CD4-positive, CD25-positive, alpha-beta regulatory T cell (primary cell): Measurements from ENCODE around the gene PAK1. TPM values are rescaled to one million over a fixed set of nuclear protein-coding genes. Genes with fewer than 3 reads are reported as not detected.

Experiments
- ATAC-seq, 2 donors: fragments of 150-1000 bp; cut with Tn5 transposase; one replicate each; pipeline ENCODE4 v1.10.0; 2021; ENCODE audit warnings: low read depth in 2 of 2, moderate number of reproducible peaks in 2 of 2, moderate library complexity in 1 of 2
- DNase-seq, 3 donors: peaks; one replicate each; pipeline versions ENCODE4 v3.0.0 to v3.0.0-alpha.2; 2012 to 2022; ENCODE audit warnings: mixed read lengths in 1 of 3
- H3K27ac ChIP-seq: one replicate; pipeline ENCODE4 v1.7.0; 2013; ENCODE audit warnings: mild to moderate bottlenecking, low read length; ENCODE audit not compliant: insufficient read depth, poor library complexity, severe bottlenecking
- H3K27me3 ChIP-seq: one replicate; pipeline ENCODE4 v1.7.0; 2013; ENCODE audit warnings: low read length; ENCODE audit not compliant: control insufficient read depth, insufficient read depth
- H3K36me3 ChIP-seq: one replicate; pipeline ENCODE4 v1.7.0; 2013; ENCODE audit warnings: mild to moderate bottlenecking, low read length, moderate library complexity; ENCODE audit not compliant: control insufficient read depth, insufficient read depth
- H3K4me1 ChIP-seq: 2 replicates; pipeline ENCODE4 v1.7.0; 2013; ENCODE audit warnings: mild to moderate bottlenecking, low read length; ENCODE audit not compliant: insufficient read depth, control insufficient read depth, poor library complexity, severe bottlenecking
- H3K4me3 ChIP-seq: one replicate; pipeline ENCODE4 v1.7.0; 2013; ENCODE audit warnings: low read depth, mild to moderate bottlenecking, low read length, moderate library complexity
- H3K9me3 ChIP-seq, 2 experiments: 1 replicate in 1 of 2; 2 replicates in 1 of 2; pipeline ENCODE4 v1.7.0; 2013; ENCODE audit warnings: low read length in 2 of 2, mild to moderate bottlenecking in 1 of 2, moderate library complexity in 1 of 2; ENCODE audit not compliant: control insufficient read depth in 2 of 2
- H3K27ac Mint-ChIP-seq, 3 donors: one replicate each; pipeline ENCODE4 v1.8.0; 2020 to 2022; ENCODE audit warnings: mild to moderate bottlenecking in 3 of 3, mixed read lengths in 3 of 3, moderate library complexity in 2 of 3
- H3K27me3 Mint-ChIP-seq: one replicate; pipeline ENCODE4 v1.8.0; 2022; ENCODE audit warnings: mild to moderate bottlenecking, mixed read lengths
- H3K36me3 Mint-ChIP-seq: one replicate; pipeline ENCODE4 v1.8.0; 2020; ENCODE audit warnings: mixed read lengths
- H3K4me1 Mint-ChIP-seq, 4 donors: one replicate each; pipeline ENCODE4 v1.8.0; 2020 to 2022; ENCODE audit warnings: mixed read lengths in 4 of 4, mild to moderate bottlenecking in 1 of 4
- H3K4me3 Mint-ChIP-seq, 4 donors: one replicate each; pipeline ENCODE4 v1.8.0; 2020 to 2022; ENCODE audit warnings: mild to moderate bottlenecking in 4 of 4, mixed read lengths in 4 of 4, moderate library complexity in 3 of 4
- H3K9me3 Mint-ChIP-seq, 7 donors: one replicate each; pipeline ENCODE4 v1.8.0; 2020 to 2022; ENCODE audit warnings: mixed read lengths in 7 of 7, mild to moderate bottlenecking in 3 of 7, moderate library complexity in 2 of 7
- polyA plus RNA-seq, 4 donors: library from polyadenylated mRNA; unstranded; fragments of 300-500 nt; fragmentation: Illumina TruSeq; gene quantifications; one replicate each; pipeline ENCODE4 v1.2.3, GENCODE V29; 2021
- total RNA-seq: library from RNA; stranded (reverse); gene quantifications from one replicate; pipeline ENCODE4 v1.2.3, GENCODE V29; 2022

PAK1 gene
- total and polyA plus RNA-seq, 5 donors from 2014 or later, result 8.0 to 15.3 (median 13.8) TPM

DNA sequence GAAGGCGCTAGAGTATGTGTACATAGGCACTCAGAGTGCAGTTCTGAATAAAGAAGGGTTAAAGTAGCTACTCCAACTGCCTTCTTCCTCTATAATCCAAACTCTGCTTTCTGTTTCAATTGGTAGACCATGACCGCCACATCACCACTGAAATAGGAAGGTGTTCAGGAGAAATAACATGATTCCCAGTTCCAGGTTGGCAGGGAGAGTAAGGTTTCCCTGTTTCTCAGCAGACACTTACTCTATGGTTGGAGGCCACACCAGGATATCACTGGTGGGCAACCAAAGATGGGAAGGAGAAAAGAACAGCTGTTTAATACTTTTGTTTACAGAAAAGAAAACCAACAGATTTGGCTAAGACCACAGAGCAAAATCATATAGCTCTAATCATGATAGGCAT, 37.9 kb downstream of the PAK1 start:
- Mint-ChIP-seq H3K36me3 (no peaks in the 10 kb centered on the region), H3K4me1 (no peaks in the 10 kb centered on the region), H3K27me3 (peaks cover 52% of the 10 kb centered on the region), H3K9me3 (no peaks in the 10 kb centered on the region), H3K27ac (no peak overlapping the region), H3K4me3 (no peak overlapping the region)
- DNase-seq (no peak), ATAC-seq (no peak)
- H3K27ac ChIP-seq, result no peak overlapping the region
- H3K36me3 ChIP-seq, result no peaks in the 10 kb centered on the region
- no peaks in the 10 kb centered on the region for H3K9me3 ChIP-seq
- no peaks in the 10 kb centered on the region for H3K4me1 ChIP-seq
- H3K27me3 ChIP-seq, result peaks cover 11% of the 10 kb centered on the region
- no peak overlapping the region for H3K4me3 ChIP-seq

DNA sequence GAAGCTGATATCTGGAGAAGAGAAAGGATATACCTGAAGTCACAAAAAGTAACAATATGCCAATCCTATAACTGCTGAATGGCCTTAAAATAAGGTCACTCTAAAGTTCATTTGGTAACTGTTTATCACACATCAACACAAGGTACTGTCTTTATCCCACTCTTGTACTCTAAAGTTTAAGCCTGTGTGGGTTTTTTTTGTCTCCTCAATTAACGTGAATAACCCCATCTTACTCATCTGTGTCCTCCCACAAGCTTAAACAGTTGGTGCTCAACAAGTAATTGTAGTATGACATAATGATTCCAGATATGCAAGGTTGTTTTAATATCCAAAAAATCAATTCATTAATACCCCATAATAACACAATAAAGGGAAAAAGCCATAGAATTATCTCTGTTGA, 42.1 kb downstream of the PAK1 start:
- Histone ChIP-seq H3K36me3 (no peaks in the 10 kb centered on the region), H3K4me1 (no peaks in the 10 kb centered on the region), H3K4me3 (no peak overlapping the region), H3K27ac (no peak overlapping the region), H3K9me3 (no peaks in the 10 kb centered on the region), H3K27me3 (peaks cover 19% of the 10 kb centered on the region)
- peaks cover 67% of the 10 kb centered on the region for H3K27me3 Mint-ChIP-seq
- DNase-seq (no peak), ATAC-seq (no peak)
- no peaks in the 10 kb centered on the region for H3K4me1 Mint-ChIP-seq
- no peak overlapping the region for H3K4me3 Mint-ChIP-seq
- H3K27ac Mint-ChIP-seq, result no peak overlapping the region
- H3K9me3 Mint-ChIP-seq, result peaks cover 0 to 4% (median 0%) of the 10 kb centered on the region in 7 donors
- no peaks in the 10 kb centered on the region for H3K36me3 Mint-ChIP-seq

DNA sequence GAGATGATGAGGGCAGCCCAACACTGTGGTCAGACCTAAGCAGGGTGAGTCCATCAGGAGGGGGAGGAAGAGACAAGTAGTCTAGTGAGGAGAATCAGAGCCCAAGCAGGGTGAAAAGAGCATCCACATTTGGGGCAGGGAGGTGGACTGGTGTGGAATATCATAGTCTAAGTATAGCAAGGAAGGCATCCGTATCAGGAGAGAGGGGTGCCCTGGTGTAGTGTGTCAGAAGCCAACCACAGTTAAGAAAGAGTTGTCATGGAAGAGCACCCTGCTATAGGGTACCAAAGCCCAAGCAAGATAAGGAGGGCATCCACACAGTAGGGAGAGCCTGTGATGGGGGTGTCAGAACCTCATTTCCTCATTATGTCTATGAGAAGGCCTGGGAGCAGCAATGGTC, 45.3 kb downstream of the PAK1 start:
- ATAC-seq (no peak), DNase-seq (no peak)
- Mint-ChIP-seq H3K4me1 (no peaks in the 10 kb centered on the region), H3K27me3 (peaks cover 63% of the 10 kb centered on the region), H3K36me3 (no peaks in the 10 kb centered on the region), H3K27ac (no peak overlapping the region), H3K4me3 (no peak overlapping the region), H3K9me3 (peaks cover 0 to 4% (median 0%) of the 10 kb centered on the region in 7 donors)
- no peaks in the 10 kb centered on the region for H3K36me3 ChIP-seq
- H3K27ac ChIP-seq, result no peak overlapping the region
- no peaks in the 10 kb centered on the region for H3K4me1 ChIP-seq
- no peak overlapping the region for H3K4me3 ChIP-seq
- H3K9me3 ChIP-seq, result no peaks in the 10 kb centered on the region
- peaks cover 17% of the 10 kb centered on the region for H3K27me3 ChIP-seq

DNA sequence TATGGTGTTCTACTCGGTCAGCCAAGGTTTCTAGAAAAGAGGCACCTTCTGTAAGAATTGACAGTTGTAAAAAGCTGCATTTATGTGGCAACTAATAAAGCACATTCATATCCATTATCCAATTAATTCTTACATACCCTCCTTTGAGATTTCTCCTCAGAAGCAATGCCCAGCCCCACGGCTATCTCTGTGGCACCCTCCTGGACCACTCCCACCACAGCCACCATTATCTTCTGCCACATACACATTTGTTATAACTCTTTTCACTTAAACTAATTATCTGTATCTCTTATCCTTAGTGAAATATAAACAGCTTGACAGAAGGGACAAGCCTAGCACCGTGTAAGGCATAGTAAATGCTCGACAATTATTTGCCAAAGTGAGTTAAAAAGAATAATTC, 48.5 kb downstream of the PAK1 start:
- Histone ChIP-seq H3K36me3 (no peaks in the 10 kb centered on the region), H3K27me3 (peaks cover 9% of the 10 kb centered on the region), H3K9me3 (no peaks in the 10 kb centered on the region), H3K4me1 (no peaks in the 10 kb centered on the region), H3K27ac (no peak overlapping the region), H3K4me3 (no peak overlapping the region)
- no peak overlapping the region for H3K27ac Mint-ChIP-seq
- H3K27me3 Mint-ChIP-seq, result peaks cover 58% of the 10 kb centered on the region
- peaks cover 0 to 4% (median 0%) of the 10 kb centered on the region in 7 donors for H3K9me3 Mint-ChIP-seq
- ATAC-seq, result no peak
- no peaks in the 10 kb centered on the region for H3K4me1 Mint-ChIP-seq
- H3K36me3 Mint-ChIP-seq, result no peaks in the 10 kb centered on the region
- DNase-seq, result no peak
- H3K4me3 Mint-ChIP-seq, result no peak overlapping the region

DNA sequence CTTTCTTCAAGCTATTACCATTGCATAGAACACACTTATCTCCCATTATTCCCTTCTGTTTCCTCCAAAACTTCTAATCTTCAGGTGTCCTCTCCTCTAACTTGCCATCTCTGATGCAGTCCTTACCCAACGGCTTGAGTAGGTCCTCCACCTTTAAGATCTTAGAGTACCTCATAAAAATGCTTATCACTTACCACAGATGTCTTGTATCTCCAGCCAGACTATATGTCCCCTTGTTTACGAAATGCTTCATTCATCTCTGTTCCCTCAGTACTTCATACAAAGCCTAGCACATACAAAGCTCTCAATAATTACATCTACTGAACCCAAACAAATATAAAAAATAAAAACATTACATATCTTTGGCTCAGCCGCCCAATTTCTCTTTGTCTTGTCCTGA, 49.2 kb downstream of the PAK1 start:
- Histone ChIP-seq H3K27ac (no peak overlapping the region), H3K4me3 (no peak overlapping the region), H3K9me3 (no peaks in the 10 kb centered on the region), H3K36me3 (no peaks in the 10 kb centered on the region), H3K27me3 (peaks cover 12% of the 10 kb centered on the region), H3K4me1 (no peaks in the 10 kb centered on the region)
- DNase-seq (no peak), ATAC-seq (no peak)
- Mint-ChIP-seq H3K4me1 (no peaks in the 10 kb centered on the region), H3K27ac (no peak overlapping the region), H3K36me3 (no peaks in the 10 kb centered on the region), H3K27me3 (peaks cover 53% of the 10 kb centered on the region), H3K4me3 (no peak overlapping the region), H3K9me3 (peaks cover 0 to 3% (median 0%) of the 10 kb centered on the region in 7 donors)

DNA sequence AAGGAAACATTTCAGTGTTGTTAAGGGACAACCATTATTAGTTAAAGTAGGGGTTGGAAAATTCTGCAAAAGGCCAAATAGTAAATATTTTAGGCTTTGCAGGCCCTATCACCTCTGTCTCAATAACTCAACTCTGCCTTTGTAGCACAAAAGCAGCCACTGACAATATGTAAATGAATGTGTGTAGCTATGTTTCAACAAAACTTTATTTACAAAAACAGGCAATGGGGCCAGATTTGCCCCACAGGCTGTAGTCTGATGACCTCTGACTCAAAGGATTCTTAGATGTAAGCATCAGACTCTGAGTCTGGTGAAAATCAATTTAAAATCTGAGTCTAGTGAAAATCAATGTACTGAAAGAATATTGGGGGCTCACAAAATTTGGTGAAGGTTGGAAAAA, 50.3 kb downstream of the PAK1 start:
- Histone ChIP-seq H3K4me3 (no peak overlapping the region), H3K36me3 (no peaks in the 10 kb centered on the region), H3K27ac (no peak overlapping the region), H3K4me1 (no peaks in the 10 kb centered on the region), H3K27me3 (peaks cover 12% of the 10 kb centered on the region), H3K9me3 (no peaks in the 10 kb centered on the region)
- no peak overlapping the region for H3K27ac Mint-ChIP-seq
- peaks cover 0 to 3% (median 0%) of the 10 kb centered on the region in 7 donors for H3K9me3 Mint-ChIP-seq
- no peaks in the 10 kb centered on the region for H3K36me3 Mint-ChIP-seq
- ATAC-seq, result no peak
- H3K4me1 Mint-ChIP-seq, result peaks cover 0 to 2% (median under 1%) of the 10 kb centered on the region in 4 donors
- H3K4me3 Mint-ChIP-seq, result no peak overlapping the region
- no peak for DNase-seq
- peaks cover 46% of the 10 kb centered on the region for H3K27me3 Mint-ChIP-seq

DNA sequence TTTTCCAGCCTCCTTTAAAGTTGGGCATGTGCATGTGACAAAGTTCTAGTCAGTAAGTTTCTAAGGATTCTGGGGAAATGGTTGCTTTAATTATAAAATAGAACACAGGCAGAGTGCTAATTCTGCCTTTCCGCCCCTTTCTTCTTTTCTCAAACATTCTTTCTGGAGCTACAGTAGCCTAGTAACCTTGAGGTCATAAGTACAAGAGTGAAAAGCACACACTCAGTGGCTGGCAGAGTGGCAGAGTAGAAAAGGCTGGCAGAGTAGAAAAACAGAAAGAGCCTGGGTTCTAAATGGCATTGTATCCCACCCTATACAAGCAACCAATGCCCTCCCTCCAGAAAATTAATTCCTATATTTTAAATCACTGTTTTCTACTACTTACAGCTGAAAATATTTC, 51.2 kb downstream of the PAK1 start:
- Mint-ChIP-seq H3K27me3 (peaks cover 39% of the 10 kb centered on the region), H3K4me3 (no peak overlapping the region), H3K36me3 (no peaks in the 10 kb centered on the region), H3K9me3 (no peaks in the 10 kb centered on the region), H3K4me1 (peaks cover 0 to 6% (median 1%) of the 10 kb centered on the region in 4 donors), H3K27ac (no peak overlapping the region)
- DNase-seq (no peak), ATAC-seq (no peak)
- Histone ChIP-seq H3K4me1 (no peaks in the 10 kb centered on the region), H3K9me3 (no peaks in the 10 kb centered on the region), H3K36me3 (no peaks in the 10 kb centered on the region), H3K27me3 (peaks cover 12% of the 10 kb centered on the region), H3K4me3 (no peak overlapping the region), H3K27ac (no peak overlapping the region)

DNA sequence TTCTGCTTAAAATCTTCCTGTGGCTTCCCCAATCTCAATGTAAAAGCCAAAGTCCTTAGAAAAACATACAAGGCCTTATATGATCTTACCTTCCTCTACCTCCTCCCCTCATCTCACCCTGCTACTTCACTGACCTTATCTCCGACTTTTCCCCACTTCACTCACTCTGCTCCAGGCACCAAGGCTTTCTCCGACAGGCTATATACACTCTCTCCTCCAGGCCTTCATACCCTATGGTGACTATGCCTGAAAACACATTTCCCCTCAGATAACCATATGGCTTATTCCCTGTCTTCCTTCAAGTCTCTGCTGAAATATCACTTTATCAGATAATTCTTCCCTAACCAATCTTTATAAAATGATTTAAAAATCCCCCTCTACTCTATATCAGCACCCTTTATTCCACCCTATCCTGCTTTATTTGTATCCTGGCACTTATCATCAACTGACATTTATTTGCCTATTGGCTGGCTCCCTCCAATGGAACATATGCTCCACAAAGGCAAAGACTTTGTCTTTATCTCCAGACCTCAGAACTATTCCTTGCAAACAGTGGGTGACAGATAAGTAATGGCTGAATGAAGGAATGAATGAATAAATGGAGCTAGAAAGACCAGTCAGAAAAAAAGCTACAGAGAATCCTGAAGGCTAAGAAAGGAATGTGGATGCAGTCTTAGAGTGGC, 52.7 kb downstream of the PAK1 start:
- Mint-ChIP-seq H3K36me3 (no peaks in the 10 kb centered on the region), H3K27ac (no peak overlapping the region), H3K9me3 (no peaks in the 10 kb centered on the region), H3K4me1 (peaks cover 0 to 6% (median 1%) of the 10 kb centered on the region in 4 donors), H3K4me3 (no peak overlapping the region), H3K27me3 (peaks cover 30% of the 10 kb centered on the region)
- Histone ChIP-seq H3K36me3 (no peaks in the 10 kb centered on the region), H3K9me3 (no peaks in the 10 kb centered on the region), H3K27ac (no peak overlapping the region), H3K4me1 (no peaks in the 10 kb centered on the region), H3K4me3 (no peak overlapping the region), H3K27me3 (peaks cover 6% of the 10 kb centered on the region)
- no peak for DNase-seq
- ATAC-seq, result no peak
